Glomerular visceral epithelial cell (primary cell): ENCODE results near the gene DMRTC2.
"Not testable (repeated sequence)": the region's sequence is repeated elsewhere in the genome, so short reads cannot be mapped to it uniquely, and the experiment has no call there.

Source experiments
- DNase-seq: peaks from one replicate; pipeline ENCODE4 v3.0.0-alpha.2; 2016; ENCODE audit errors: extremely low spot score

The DMRTC2 gene

GRCh38 chr19:41871573-41872383 is 26.9 kb downstream of the DMRTC2 start:
- DNase-seq, result no peak

- no peak for DNase-seq
These were observed 27.5 kb downstream of the DMRTC2 start for GRCh38 chr19:41872384-41872774.

- peak; percentile 84 for DNase-seq
These were observed 28.2 kb downstream of the DMRTC2 start for GRCh38 chr19:41872775-41873647.

- not testable (repeated sequence) for DNase-seq
These were observed 31.1 kb downstream of the DMRTC2 start for GRCh38 chr19:41875973-41876372.

GRCh38 chr19:41876847-41877832 is 32.3 kb downstream of the DMRTC2 start, which contains the start of gene CD79A:
TSS of gene CD79A (plus strand) at chr19:41877279. CDS start at chr19:41877305, 26 bp downstream.
- DNase-seq, result no peak

- DNase-seq, result no peak
These were observed 33.4 kb downstream of the DMRTC2 start for GRCh38 chr19:41877916-41878905.

GRCh38 chr19:41879080-41879479 is 34.2 kb downstream of the DMRTC2 start:
- no peak for DNase-seq

- no peak for DNase-seq
These were observed 35.0 kb downstream of the DMRTC2 start for GRCh38 chr19:41879670-41880328.

- no peak for DNase-seq
These were observed 35.5 kb downstream of the DMRTC2 start for GRCh38 chr19:41880329-41880708.

GRCh38 chr19:41882568-41883462 is 38.0 kb downstream of the DMRTC2 start, which contains the start of gene ARHGEF1:
TSS of gene ARHGEF1 (plus strand) at chr19:41883184. CDS start at chr19:41888083, 4,899 bp downstream.
- DNase-seq, result peak; percentile 54

- DNase-seq, result no peak
These were observed 38.6 kb downstream of the DMRTC2 start for GRCh38 chr19:41883463-41883820.

GRCh38 chr19:41883821-41884733 is 39.2 kb downstream of the DMRTC2 start:
- peak; percentile 98 for DNase-seq

- no peak for DNase-seq
These were observed 42.2 kb downstream of the DMRTC2 start for GRCh38 chr19:41886761-41887710.

GRCh38 chr19:41887711-41888382 is 43.0 kb downstream of the DMRTC2 start:
- peak; percentile 85 for DNase-seq

GRCh38 chr19:41888926-41889325 is 44.1 kb downstream of the DMRTC2 start:
- DNase-seq, result no peak

GRCh38 chr19:41889896-41890295 is 45.1 kb downstream of the DMRTC2 start:
- no peak for DNase-seq
